ENCODE results near the gene TRIM41. TPM values are rescaled to one million over a fixed set of nuclear protein-coding genes. Genes with fewer than 3 reads are reported as not detected.
A peak's percentile ranks its signal among the peaks of the same experiment; 100 is the strongest.

Gene TRIM41
- total and polyA plus RNA-seq, 9 of the 15 experiments (the other 6 are each of a cell fraction or from before 2014, with no cell fraction given) = 1.8 to 47.6 (median 20.9) TPM

GRCh38 chr5:181223058-181223728 lies at the start of gene TRIM41 (continued):
- TF ChIP-seq ZNF668 (CRISPR knock-in tag; IDR thresholded peaks at IDR 0.05) (no peak), PYGO2 (tag; IDR thresholded peaks at IDR 0.05) (no peak), ZNF75A (CRISPR knock-in tag; IDR thresholded peaks at IDR 0.05) (no peak), TAL1 (IDR thresholded peaks at IDR 0.05) (no peak), TFAP4 (CRISPR knock-in tag; IDR thresholded peaks at IDR 0.05; ENCODE audit: borderline replicate concordance) (peak; percentile 79; the same call in 1 of the 2 replicates), E2F8 (IDR thresholded peaks at IDR 0.05; ENCODE audit: low read depth, partially characterized antibody) (peak; percentile 91), HDAC8 (tag; IDR thresholded peaks at IDR 0.05) (no peak), MYNN (IDR thresholded peaks at IDR 0.05) (no peak), MYNN (CRISPR knock-in tag; IDR thresholded peaks at IDR 0.05) (no peak), GABPB1 (CRISPR knock-in tag; IDR thresholded peaks at IDR 0.05) (peak; percentile 97), NCOA4 (IDR thresholded peaks at IDR 0.05; ENCODE audit: partially characterized antibody) (peak; percentile 92), ZKSCAN8 (CRISPR knock-in tag; IDR thresholded peaks at IDR 0.05) (no peak), SETDB1 (IDR thresholded peaks at IDR 0.05; ENCODE audit: low read length) (no peak), ZNF384 (IDR thresholded peaks at IDR 0.05; ENCODE audit: low read depth, low read length) (no peak), MYC (IDR thresholded peaks at IDR 0.05; ENCODE audit: low read depth, low read length) (peak; percentile 53), MYC (CRISPR knock-in tag; IDR thresholded peaks at IDR 0.05; ENCODE audit: borderline replicate concordance, low read depth) (0 out of 2 replicates have a peak, but pooled peaks have one; percentile 47), HIVEP1 (CRISPR knock-in tag; IDR thresholded peaks at IDR 0.05) (0 out of 2 replicates have a peak, but pooled peaks have one; percentile 47), RBM15 (IDR thresholded peaks at IDR 0.05; ENCODE audit: insufficient read depth, low read length) (no peak), KLF10 (CRISPR knock-in tag; IDR thresholded peaks at IDR 0.05) (no peak), ETS2 (tag; IDR thresholded peaks at IDR 0.05; ENCODE audit: borderline replicate concordance, poor library complexity, severe bottlenecking) (peak; percentile 85), RUNX1 (IDR thresholded peaks at IDR 0.05; ENCODE audit: low read depth) (no peak), ID3 (CRISPR knock-in tag; IDR thresholded peaks at IDR 0.05) (no peak), ID3 (tag; IDR thresholded peaks at IDR 0.05) (peak; percentile 57), NFATC3 (IDR thresholded peaks at IDR 0.05) (0 out of 2 replicates have a peak, but pooled peaks have one; percentile 67), XRCC4 (IDR thresholded peaks at IDR 0.05; ENCODE audit: extremely low read depth, insufficient read depth, insufficient read length) (no peak), DACH1 (IDR thresholded peaks at IDR 0.05; ENCODE audit: partially characterized antibody) (no peak), SIN3A (IDR thresholded peaks at IDR 0.05; ENCODE audit: borderline replicate concordance in 2 of 2, control insufficient read depth in 1 of 2, low read depth in 2 of 2, low read length in 2 of 2) (peak; percentile 60 to 95; a peak in 3 of 4 replicates)

Data from K562 (cell line).